NCI-H82 (cell line): ENCODE data around the gene IL20.

ENCODE experiments used
- DNase-seq: peaks from one replicate; lab custom pipeline; 2025; lab: John Stamatoyannopoulos, UW

Gene IL20

DNA sequence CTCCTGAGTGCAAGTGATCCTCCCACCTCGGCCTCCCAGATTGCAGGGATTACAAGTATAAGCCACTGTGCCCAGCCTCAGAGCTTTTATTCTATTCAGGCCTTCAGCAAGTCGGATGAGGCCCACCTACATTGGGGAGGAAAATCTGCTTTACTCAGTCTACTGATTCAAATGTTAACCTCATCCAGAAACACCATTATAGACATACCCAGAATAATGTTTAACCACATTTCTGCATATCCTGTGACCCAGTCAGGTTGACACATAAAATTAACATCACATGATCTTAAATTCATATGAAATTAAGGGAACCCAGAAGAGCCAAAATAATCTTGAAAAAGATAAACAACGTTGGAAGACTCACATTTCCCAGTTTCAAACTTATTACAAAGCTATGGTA is 14.9 kb downstream of the IL20 start:
- DNase-seq, result no peak

DNA sequence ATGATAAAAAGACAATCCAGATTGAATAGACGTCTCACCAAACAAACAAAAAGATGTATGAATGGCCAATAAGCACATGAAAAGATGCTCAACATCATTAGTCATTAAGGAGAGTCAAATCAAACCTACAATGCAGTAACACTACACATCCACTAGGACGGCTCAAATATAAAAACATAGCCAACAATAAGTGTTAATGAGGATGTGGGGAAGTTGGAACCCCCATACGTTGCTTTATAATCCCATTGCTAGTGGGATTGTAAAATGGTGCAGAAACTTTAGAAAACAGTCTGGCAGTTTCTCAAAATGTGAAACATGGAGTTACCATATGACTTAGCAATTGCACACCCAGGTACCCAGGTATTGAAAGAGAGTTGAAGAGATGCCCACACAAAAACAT is 17.1 kb downstream of the IL20 start:
- DNase-seq, result no peak

DNA sequence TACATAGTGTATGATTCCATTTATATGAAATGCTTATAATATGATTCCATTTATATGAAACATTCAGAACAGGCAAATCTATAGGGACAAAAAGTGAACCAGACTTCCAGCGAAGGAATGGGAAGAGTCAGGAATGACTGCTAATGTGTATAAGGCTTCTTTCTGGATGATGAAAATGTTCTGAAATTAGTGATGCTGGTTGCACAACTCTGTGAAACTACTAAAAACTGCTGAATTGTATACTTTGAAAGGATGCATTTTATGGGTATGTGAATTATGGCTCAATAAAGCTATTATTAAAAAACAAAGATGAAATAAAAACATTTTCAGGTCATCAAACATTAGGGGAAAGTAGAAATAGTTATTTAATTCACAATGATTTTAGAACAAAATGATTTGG is 17.7 kb downstream of the IL20 start:
- no peak for DNase-seq

DNA sequence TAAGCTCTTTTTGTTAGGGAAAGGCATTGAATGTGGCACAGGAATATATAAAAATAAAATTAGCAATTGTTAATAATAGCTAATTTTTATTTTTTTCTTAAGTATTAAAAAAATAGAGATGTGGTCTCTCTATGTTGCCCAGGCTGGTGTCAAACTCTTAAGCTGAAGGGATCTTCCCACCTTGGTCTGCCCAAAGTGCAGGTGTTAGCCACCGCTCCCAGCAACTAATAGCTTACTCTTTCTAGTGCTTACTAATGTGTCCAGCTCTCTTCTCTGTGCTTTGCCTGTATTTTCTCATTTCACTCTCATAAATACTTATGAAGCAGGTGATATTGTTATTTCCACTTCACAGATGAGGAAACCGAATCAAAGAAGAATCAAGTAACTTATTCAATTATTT is 18.5 kb downstream of the IL20 start:
- no peak for DNase-seq

DNA sequence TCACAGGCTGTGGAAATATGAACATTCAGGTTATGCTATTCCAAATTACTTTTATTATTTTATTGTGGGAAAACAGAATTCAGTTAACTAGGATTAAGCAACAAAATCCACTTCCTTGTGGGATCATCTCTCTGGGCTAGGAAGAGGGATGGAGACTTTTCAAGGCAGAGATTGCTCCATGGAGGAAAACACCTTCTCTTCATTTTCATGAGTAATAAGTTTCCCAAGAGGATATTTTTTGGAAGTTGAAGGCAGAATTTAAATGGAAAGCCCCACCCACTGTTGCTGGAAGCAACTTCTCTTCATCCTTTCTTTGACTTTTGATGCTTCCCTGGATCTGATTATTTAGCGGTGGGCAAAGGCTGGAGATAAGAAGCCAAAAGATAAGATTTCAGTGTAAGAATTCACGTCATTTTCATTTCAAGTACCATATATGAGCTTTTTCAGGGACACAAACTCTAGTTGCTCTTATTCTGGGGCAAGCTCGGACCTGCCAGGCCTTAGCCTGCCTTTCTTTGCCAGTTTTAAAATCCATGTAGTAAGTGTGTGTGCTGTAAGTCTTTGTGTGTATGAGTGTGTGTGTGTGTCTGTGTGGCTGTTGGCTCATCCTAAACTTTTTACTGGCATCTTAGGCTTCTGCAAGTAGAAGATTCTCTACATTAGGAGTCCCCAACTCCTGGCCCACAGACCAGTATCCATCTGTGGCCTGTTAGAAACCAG is 20.1 kb downstream of the IL20 start:
- no peak for DNase-seq

DNA sequence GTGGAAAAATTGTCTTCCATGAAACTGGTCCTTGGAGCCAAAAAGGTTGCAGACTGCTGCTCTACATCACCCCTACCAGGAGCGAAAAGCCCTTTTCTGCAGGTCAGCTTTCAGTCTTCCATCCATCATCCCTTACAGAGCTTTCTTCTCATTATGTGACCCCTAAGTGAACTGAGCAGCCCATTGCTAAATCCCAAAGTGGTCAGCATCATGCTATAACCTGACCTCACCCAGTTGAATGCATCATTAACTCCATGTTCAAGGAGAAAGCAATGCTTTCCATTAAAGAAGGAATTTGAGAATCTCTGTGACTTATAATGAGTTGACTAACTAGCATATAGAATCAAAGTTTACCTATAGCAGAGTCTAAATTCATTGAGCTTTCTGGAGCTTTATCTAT is 21.4 kb downstream of the IL20 start:
- no peak for DNase-seq

DNA sequence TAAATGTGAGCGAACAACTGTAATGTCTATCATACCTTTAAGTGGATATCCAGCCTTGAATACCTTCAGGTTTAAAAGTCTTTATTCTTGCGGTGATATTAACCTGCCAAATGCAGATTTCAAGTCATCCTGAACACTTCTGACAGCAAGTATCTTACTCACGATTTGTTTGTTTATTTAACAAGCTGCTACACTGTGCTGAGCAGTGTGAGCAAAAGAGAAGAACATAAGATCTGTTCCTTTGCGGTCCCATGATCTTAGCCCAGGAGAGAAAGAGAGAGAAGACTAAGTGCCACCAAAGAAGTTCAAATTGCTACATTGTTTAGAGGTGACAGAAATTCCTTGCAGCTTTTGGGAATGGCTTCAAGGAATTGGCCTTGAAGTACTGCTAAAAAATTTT is 22.3 kb downstream of the IL20 start:
- no peak for DNase-seq

DNA sequence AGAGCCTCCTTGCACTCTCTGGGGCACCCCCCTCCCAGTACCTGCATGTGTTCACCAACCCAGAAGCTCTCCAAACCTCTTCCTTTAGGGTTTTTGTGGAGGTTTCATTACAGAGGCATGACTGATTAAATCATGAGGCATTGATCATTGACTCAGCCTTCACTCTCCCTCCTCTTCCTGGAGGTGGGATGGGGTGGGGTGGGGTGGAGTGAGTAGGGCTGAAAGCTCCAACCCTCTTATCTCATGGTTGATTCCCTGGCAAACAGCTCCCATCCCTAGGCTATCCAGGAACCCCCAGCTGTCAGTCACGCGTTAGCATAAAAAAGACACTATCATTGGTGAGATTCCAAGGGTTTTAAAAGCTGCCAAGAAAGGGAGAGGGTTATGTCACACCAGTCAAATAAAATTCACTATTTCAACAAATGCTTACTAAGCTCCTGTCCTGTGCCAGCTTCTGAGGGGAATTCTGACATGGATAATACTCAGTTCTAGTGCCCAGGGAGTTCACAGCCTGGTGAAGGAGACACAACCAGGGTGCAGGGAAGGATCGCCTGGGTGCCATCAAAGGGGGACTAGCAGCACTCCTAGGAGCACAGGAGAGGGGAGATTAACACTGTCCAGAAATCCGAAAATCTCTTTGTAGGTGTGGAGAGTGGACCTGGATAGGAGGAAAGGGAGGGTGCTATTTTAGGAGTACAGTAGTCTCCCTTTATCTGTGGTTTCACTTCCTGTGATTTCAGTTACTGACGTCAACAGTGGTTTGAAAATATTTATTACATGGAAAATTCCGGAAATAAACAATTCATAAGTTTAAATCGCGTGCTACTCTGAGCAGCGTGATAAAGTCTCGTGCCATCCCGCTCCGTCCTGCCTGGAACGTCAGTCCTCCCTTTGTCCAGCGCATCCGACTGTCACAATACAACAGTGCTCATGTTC is 25.0 kb downstream of the IL20 start:
- DNase-seq, result no peak

DNA sequence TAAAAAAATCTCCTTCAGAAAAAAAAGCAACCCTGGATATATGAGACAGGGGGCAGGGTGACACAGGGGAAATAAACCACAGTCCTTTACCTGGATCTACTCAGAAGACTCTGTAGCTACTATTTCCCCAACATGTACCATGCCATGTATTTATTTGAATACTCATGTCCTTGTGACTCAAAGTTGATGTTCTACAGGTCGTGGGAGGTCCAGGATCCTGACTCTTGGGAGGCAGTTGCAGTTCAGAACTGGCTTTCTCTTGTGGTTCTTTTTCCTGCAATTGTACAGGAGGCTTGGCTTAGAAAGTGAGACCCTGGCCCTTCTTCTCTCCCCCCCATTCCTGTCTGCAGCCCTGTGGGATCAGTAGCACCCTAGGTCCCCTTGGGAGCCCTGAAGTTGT is 26.0 kb downstream of the IL20 start:
- DNase-seq, result no peak

DNA sequence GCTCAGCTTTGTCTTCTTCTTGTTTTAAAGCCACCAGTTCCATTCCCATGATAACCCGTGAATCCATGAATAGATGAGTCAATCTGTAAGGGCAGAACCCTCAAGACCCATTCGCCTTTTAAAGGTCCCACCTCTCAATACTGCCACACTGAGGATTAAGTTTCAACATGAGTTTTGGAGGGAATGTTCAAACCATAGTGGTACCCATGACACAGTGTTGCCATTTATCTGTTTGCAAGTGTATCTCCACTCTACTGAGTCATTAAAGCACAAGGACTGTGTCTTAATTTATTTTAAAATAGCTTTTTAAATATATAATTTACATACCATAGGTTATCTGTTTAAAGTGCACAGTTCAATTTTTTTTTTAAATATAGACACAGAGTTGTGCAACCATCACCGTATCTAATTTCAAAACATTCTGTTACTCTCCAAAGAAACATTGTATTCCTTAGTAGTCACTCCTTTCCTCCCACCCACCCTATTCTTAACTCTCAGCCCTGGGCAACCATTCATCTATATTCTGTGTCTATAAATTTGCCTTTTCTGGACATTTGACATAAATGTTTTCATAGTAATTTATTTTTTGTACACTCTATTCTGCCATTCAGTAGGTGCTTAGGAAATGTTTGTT is 27.0 kb downstream of the IL20 start:
- no peak for DNase-seq

DNA sequence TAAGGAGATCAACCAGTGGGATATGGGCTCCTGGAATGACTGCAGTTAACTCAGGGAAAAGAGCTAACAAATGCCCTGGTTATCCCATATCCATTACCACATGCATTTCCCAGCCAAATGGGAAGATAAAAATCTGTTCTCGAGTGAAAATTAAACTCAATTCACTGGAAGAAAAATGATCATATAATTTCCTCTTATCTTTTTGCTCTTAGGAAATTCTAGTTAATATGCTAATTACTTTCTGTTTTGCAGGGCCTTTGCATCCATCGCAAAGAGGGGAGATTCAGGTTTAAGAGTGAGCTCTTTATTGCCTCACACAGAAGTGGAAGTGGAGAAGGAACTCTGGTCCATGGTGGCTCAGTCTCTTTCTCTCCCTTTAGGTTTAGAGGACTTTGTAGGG is 28.0 kb downstream of the IL20 start:
- DNase-seq, result no peak

DNA sequence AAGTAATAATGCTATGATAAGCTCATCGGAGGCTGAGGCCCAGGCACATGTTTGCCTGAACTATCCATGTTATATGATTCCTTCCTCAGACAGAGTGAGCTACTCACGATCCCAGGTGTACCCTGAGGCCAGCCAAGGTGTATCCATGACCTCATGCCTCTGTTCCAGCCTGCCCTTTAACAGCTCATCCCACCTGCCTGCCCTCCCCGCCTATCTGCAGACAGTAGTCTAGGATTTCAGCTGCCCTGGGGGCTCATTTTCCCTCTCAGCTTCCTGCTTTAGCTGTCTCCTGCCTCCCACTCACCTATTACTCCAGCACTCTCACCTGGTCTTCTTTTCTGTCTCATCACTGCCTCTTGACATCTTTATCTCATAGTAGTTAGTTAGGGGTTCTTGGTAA is 29.9 kb downstream of the IL20 start:
- no peak for DNase-seq

DNA sequence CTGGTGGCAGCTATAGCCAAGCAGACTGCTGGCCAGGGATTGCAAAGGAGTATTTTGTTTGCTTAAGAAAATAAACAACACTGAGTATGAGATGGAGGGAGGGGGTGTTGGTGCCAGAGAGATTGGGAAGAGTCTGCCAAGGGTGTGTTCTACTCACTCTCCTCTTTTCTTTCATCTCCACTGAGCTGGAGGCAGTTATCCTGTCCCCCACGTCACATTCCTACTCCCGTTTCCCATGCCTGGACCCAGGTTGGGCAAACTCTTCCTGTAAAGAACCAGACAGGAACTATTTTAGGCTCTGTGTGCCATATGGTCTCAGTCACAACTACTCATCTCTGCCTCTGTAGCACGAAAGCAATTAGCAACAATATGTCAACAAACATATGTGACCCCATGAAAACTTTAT is 30.4 kb downstream of the IL20 start:
- peak; percentile 58 for DNase-seq

DNA sequence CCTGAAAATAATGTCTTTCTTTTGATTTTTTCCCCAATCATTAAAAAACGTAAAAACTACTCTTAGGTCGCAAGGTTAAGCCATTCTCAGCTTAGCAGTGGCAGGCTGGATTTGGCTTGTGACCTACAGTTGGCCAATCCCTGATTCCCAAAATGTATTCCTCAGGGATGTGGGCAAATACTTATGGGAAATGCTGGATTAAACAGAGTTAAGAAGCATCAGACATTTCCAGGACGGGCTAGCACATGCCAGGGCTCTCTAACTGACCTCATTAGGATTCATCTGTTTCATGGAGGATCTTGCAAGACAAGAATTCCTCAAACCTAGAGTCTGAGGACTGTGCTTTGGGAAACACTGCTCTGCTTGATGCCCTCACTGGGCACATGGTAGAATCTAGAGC is 30.8 kb downstream of the IL20 start:
- peak; percentile 67 for DNase-seq

DNA sequence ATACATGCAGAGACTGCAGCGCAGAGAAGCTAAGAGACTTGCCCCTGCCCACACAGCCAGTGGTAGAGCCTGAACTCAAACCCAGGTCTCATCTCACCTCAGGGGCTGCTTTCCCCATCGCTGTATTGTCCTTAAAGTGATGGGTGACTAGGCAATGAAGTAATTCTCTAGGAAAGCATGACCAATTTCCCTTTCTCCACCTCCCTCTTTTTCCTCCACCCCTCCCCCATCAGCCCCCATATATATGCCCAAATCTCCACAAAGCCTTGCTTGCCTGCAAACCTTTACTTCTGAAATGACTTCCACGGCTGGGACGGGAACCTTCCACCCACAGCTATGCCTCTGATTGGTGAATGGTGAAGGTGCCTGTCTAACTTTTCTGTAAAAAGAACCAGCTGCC is 31.8 kb downstream of the IL20 start, which contains the start of gene IL24:
IL24 (plus strand) TSS at position 269 of the 400 bp plus-strand sequence. CDS start 390 bp downstream, outside the sequence.
- no peak for DNase-seq

DNA sequence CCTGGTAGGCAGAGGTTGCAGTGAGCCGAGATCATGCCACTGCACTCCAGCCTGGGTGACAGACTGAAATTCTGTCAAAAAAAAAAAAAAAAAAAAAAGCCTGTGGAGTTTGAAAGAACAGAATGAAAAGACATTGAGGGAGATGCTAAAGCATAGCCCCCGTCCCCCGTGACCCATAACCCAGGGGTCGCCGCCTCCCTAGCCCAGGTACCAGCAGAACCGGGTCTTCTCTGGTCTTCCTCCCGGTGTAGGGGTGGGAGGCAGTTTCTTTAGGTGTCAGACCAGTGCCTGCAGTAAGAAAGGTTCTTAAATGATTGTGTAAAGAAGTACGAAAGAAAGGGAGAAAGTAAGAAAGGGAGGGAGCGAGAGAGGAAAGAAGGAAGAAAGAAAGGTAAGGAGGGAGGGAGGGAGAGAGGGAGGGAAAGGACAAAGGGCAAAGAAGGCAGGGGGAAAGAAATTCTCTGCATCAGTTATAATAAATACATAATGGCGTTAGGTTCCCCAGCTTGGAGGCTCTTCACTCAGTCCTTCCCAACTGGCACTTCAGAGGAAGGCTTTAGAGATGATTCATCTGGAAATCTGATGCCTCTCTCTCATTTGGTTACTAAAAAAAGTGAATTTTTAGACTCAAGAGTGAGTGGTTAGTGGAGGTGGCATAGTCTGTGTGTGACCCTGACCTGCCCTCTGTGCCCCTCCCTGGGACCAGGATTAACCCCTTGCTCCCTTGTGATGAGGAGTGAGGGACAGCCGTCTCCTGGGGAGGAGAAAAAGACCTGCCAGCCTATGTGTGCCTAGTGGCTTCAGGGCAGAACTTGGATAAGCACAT is 32.9 kb downstream of the IL20 start:
- DNase-seq, result no peak

DNA sequence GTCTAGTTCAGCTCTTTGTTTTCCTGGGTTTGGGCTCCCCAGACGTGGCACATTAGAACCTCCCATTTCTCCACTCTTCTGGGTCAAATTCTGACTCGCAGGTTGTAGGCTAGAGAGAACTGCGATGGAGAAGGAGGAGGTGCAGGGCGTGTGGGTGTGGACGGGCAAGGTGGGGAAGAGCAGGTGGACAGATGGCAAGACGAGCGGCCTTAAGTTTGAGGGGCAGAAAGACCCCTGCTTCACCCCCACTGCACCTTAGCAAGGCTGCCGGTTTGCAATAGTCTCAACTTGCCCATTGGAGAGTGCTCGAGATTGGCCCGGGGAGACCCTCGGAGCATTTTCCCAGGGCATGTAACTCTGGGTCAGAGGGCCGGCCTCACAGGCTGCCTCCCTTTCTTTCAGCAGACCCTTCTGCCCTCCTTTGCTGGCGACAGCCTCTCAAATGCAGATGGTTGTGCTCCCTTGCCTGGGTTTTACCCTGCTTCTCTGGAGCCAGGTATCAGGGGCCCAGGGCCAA is 33.5 kb downstream of the IL20 start:
- no peak for DNase-seq

DNA sequence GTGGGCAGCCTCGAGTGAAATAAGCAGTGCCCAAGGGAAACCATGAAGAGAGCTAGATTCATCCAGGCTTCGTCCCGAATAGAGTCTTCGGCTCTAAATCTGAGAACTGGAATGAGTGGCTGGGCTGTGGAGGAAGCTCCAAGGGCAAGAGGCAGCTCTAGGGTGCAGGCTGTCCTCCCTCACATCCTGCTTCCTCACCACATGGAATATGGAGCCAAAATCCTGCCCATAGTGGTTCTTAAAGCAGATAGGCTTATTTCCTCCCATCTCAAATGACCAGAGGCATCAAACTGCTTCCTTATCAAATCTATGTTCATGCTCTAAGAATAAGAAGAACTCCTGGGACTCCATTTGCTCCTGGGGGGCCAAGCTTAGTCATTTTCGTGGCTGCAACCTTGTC is 34.3 kb downstream of the IL20 start:
- DNase-seq, result no peak

DNA sequence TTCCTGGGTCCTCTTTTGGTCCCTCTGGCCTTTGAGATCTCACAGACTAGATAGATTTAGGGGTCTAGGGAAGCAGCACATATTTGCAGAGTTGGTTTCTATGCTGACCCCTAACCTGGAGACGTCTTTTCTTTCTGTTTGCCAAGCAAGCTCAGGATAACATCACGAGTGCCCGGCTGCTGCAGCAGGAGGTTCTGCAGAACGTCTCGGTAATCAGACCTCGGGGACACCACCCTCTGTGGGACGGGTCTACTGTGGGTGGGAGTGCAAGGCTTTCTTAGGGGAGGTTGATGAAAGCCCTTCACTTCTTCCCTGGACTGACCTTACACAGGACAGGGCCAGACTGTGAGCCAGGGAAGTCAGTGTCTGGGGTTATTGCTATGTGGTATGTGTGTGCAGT is 34.7 kb downstream of the IL20 start:
- DNase-seq, result no peak

DNA sequence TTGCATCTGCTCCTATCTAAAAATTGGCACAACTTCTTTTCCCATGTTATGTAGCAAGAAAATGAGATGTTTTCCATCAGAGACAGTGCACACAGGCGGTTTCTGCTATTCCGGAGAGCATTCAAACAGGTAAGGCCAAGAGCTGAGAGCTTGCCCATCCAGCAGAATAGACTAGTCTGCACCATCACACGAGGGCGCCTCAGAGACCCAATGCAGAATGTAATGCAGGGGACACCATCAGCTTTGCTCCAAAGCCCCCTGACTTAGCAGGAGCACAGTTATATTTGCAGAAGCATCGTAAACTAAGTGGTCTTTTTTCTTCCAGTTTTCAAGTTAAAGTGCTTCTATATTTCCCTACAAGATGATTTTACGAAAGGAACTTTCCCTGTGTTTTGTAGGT is 36.5 kb downstream of the IL20 start:
- no peak for DNase-seq

DNA sequence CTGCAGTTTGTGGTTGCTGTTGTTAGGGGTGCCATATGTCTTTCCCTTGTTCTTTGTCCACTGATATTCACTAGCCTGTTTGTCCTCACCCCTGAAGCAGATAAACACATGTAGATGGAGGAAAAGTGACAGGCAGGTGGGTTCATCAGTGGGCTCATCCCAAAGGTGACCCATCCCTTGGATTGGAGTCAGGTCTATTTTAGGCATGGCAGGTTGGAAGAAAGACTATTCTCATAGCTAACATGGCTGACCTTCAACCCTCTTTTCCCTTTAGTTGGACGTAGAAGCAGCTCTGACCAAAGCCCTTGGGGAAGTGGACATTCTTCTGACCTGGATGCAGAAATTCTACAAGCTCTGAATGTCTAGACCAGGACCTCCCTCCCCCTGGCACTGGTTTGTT is 37.3 kb downstream of the IL20 start:
- no peak for DNase-seq

DNA sequence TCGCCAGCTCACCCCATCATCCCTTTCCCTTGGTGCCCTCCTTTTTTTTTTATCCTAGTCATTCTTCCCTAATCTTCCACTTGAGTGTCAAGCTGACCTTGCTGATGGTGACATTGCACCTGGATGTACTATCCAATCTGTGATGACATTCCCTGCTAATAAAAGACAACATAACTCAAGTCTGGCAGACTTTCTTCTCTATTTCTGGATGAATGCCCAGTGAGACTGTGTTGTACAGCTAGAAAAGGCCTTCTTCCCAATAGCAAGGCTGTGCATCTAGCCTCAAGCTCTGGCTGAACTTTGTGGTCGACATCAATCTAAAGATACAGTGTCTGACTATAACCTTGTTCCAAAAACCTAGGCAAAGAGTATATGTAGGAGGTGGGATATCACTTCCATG is 38.3 kb downstream of the IL20 start:
- no peak for DNase-seq
